Activated T-helper 1 cell treated with Interleukin-2 at 50 U/mL for 16 hours (primary cell): Measurements from ENCODE around the gene DAAM1.

Experiments
- DNase-seq: peaks from one replicate; pipeline ENCODE4 v3.0.0-alpha.2; 2020; ENCODE audit warnings: low read depth

Gene DAAM1

GRCh38 chr14:59363531-59364226 is 175.2 kb downstream of the DAAM1 start:
- DNase-seq, result no peak

- DNase-seq, result no peak
Measured at GRCh38 chr14:59370158-59370742, 181.8 kb downstream of the DAAM1 start.

- no peak for DNase-seq
Measured at GRCh38 chr14:59371771-59372170, 183.3 kb downstream of the DAAM1 start.

- no peak for DNase-seq
Measured at GRCh38 chr14:59374048-59374447, 185.6 kb downstream of the DAAM1 start.

GRCh38 chr14:59376686-59377085 is 188.2 kb downstream of the DAAM1 start:
- DNase-seq, result no peak

- no peak for DNase-seq
Measured at GRCh38 chr14:59377491-59377890, 189.0 kb downstream of the DAAM1 start.

- DNase-seq, result no peak
Measured at GRCh38 chr14:59377991-59378601, 189.6 kb downstream of the DAAM1 start.

GRCh38 chr14:59389936-59390335 is 201.5 kb downstream of the DAAM1 start:
- no peak for DNase-seq

- no peak for DNase-seq
Measured at GRCh38 chr14:59391388-59391787, 202.9 kb downstream of the DAAM1 start.

- no peak for DNase-seq
Measured at GRCh38 chr14:59394268-59394667, 205.8 kb downstream of the DAAM1 start.

GRCh38 chr14:59395672-59396071 is 207.2 kb downstream of the DAAM1 start:
- DNase-seq, result no peak

GRCh38 chr14:59398841-59399240 is 210.4 kb downstream of the DAAM1 start:
- DNase-seq, result no peak

- no peak for DNase-seq
Measured at GRCh38 chr14:59406454-59407245, 218.2 kb downstream of the DAAM1 start.

GRCh38 chr14:59407246-59408010 is 219.0 kb downstream of the DAAM1 start:
- no peak for DNase-seq

GRCh38 chr14:59415836-59416602 is 227.6 kb downstream of the DAAM1 start:
- no peak for DNase-seq

GRCh38 chr14:59417311-59417710 is 228.8 kb downstream of the DAAM1 start:
- DNase-seq, result no peak

GRCh38 chr14:59419303-59419702 is 230.8 kb downstream of the DAAM1 start:
- no peak for DNase-seq
